Measurements from ENCODE around the gene ALKBH6. TPM values are rescaled to one million over a fixed set of nuclear protein-coding genes. Genes with fewer than 3 reads are reported as not detected.

The ALKBH6 gene
- total and polyA plus RNA-seq, 10 of the 15 experiments (the other 5 are each of a cell fraction or from before 2014, with no cell fraction given), result 1.2 to 56.5 (median 36.1) TPM

GRCh38 chr19:35995048-35995993 is 18.7 kb downstream of the ALKBH6 start, which contains the start of gene SDHAF1 (continued):
- TF ChIP-seq, protein P1, sequence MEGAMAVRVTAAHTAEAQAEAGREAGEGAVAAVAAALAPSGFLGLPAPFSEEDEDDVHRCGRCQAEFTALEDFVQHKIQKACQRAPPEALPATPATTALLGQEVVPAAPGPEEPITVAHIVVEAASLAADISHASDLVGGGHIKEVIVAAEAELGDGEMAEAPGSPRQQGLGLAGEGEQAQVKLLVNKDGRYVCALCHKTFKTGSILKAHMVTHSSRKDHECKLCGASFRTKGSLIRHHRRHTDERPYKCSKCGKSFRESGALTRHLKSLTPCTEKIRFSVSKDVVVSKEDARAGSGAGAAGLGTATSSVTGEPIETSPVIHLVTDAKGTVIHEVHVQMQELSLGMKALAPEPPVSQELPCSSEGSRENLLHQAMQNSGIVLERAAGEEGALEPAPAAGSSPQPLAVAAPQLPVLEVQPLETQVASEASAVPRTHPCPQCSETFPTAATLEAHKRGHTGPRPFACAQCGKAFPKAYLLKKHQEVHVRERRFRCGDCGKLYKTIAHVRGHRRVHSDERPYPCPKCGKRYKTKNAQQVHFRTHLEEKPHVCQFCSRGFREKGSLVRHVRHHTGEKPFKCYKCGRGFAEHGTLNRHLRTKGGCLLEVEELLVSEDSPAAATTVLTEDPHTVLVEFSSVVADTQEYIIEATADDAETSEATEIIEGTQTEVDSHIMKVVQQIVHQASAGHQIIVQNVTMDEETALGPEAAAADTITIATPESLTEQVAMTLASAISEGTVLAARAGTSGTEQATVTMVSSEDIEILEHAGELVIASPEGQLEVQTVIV (IDR thresholded peaks at IDR 0.05; ENCODE audit: borderline replicate concordance, partially characterized antibody), result peak; percentile 67
- peak; percentile 96 for TF ChIP-seq LARP7 (IDR thresholded peaks at IDR 0.05)
- TF ChIP-seq EED (IDR thresholded peaks at IDR 0.05; ENCODE audit: low read depth), result peak; percentile 8; the same call in 1 of the 2 replicates
- no peak for TF ChIP-seq CHD1 (IDR thresholded peaks at IDR 0.05; ENCODE audit: low read depth, low read length)
- no peak for TF ChIP-seq TARDBP (IDR thresholded peaks at IDR 0.05; ENCODE audit: borderline replicate concordance)
- peak; percentile 70; the same call in 1 of the 2 replicates for TF ChIP-seq TAF1 (IDR thresholded peaks at IDR 0.05; ENCODE audit: borderline replicate concordance, low read depth, low read length)
- TF ChIP-seq CBX3 (IDR thresholded peaks at IDR 0.05; ENCODE audit: borderline replicate concordance, low read depth), result no peak
- TF ChIP-seq EP300 (IDR thresholded peaks at IDR 0.05; ENCODE audit: borderline replicate concordance in 1 of 2, control insufficient read depth in 1 of 2, low read depth in 2 of 2, low read length in 2 of 2), result no peak
- TF ChIP-seq GATAD2B (conservative IDR thresholded peaks at IDR 0.05; ENCODE audit: low read depth), result peak; percentile 98
- no peak; the same call in 2 of the 3 replicates for TF ChIP-seq POU2F2 (IDR thresholded peaks at IDR 0.05; ENCODE audit: borderline replicate concordance, low read depth, low read length)
- peak; percentile 84 for TF ChIP-seq CREM (IDR thresholded peaks at IDR 0.05; ENCODE audit: low read depth)
- no peak for TF ChIP-seq MYB (IDR thresholded peaks at IDR 0.05; ENCODE audit: borderline replicate concordance, low read depth, low read length)
- no peak for TF ChIP-seq ZNF384 (IDR thresholded peaks at IDR 0.05; ENCODE audit: borderline replicate concordance, low read depth, low read length)
- TF ChIP-seq, protein P2, sequence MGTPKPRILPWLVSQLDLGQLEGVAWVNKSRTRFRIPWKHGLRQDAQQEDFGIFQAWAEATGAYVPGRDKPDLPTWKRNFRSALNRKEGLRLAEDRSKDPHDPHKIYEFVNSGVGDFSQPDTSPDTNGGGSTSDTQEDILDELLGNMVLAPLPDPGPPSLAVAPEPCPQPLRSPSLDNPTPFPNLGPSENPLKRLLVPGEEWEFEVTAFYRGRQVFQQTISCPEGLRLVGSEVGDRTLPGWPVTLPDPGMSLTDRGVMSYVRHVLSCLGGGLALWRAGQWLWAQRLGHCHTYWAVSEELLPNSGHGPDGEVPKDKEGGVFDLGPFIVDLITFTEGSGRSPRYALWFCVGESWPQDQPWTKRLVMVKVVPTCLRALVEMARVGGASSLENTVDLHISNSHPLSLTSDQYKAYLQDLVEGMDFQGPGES (IDR thresholded peaks at IDR 0.05), result no peak
- TF ChIP-seq SUPT20H (IDR thresholded peaks at IDR 0.05; ENCODE audit: borderline replicate concordance, control insufficient read depth, low read depth, low read length), result no peak
- TF ChIP-seq SMAD1 (IDR thresholded peaks at IDR 0.05; ENCODE audit: low read depth, partially characterized antibody), result no peak
- no peak for TF ChIP-seq FOXM1 (IDR thresholded peaks at IDR 0.05; ENCODE audit: low read depth, low read length)
- peak; percentile 96 for TF ChIP-seq IKZF1 (conservative IDR thresholded peaks at IDR 0.05)
- TF ChIP-seq, protein P3, sequence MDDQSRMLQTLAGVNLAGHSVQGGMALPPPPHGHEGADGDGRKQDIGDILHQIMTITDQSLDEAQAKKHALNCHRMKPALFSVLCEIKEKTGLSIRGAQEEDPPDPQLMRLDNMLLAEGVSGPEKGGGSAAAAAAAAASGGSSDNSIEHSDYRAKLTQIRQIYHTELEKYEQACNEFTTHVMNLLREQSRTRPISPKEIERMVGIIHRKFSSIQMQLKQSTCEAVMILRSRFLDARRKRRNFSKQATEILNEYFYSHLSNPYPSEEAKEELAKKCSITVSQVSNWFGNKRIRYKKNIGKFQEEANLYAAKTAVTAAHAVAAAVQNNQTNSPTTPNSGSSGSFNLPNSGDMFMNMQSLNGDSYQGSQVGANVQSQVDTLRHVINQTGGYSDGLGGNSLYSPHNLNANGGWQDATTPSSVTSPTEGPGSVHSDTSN (IDR thresholded peaks at IDR 0.05; ENCODE audit: insufficient replicate concordance, low read depth, low read length), result peak; percentile 85
- no peak for TF ChIP-seq MYC (IDR thresholded peaks at IDR 0.05; ENCODE audit: insufficient read depth, insufficient read length, insufficient replicate concordance, low read length, severe bottlenecking)
- TF ChIP-seq, protein P4, sequence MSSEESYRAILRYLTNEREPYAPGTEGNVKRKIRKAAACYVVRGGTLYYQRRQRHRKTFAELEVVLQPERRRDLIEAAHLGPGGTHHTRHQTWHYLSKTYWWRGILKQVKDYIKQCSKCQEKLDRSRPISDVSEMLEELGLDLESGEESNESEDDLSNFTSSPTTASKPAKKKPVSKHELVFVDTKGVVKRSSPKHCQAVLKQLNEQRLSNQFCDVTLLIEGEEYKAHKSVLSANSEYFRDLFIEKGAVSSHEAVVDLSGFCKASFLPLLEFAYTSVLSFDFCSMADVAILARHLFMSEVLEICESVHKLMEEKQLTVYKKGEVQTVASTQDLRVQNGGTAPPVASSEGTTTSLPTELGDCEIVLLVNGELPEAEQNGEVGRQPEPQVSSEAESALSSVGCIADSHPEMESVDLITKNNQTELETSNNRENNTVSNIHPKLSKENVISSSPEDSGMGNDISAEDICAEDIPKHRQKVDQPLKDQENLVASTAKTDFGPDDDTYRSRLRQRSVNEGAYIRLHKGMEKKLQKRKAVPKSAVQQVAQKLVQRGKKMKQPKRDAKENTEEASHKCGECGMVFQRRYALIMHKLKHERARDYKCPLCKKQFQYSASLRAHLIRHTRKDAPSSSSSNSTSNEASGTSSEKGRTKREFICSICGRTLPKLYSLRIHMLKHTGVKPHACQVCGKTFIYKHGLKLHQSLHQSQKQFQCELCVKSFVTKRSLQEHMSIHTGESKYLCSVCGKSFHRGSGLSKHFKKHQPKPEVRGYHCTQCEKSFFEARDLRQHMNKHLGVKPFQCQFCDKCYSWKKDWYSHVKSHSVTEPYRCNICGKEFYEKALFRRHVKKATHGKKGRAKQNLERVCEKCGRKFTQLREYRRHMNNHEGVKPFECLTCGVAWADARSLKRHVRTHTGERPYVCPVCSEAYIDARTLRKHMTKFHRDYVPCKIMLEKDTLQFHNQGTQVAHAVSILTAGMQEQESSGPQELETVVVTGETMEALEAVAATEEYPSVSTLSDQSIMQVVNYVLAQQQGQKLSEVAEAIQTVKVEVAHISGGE (CRISPR knock-in tag; IDR thresholded peaks at IDR 0.05), result no peak
